Mesothelial cell of epicardium (in vitro differentiated cells): ENCODE data around the gene SRP14. TPM values are rescaled to one million over a fixed set of nuclear protein-coding genes. Genes with fewer than 3 reads are reported as not detected.
"Not testable (repeated sequence)": the region's sequence is repeated elsewhere in the genome, so short reads cannot be mapped to it uniquely, and the experiment has no call there.

Experiments
- DNase-seq, 2 experiments: peaks; one replicate each; pipeline ENCODE4 v3.0.0; 2021; ENCODE audit warnings: low spot score in 2 of 2; ENCODE audit not compliant: unreplicated experiment in 2 of 2
- H3K27ac Mint-ChIP-seq: 2 replicates; pipeline ENCODE4 v1.8.0; 2021; ENCODE audit warnings: mixed read lengths
- H3K27me3 Mint-ChIP-seq: 2 replicates; pipeline ENCODE4 v1.8.0; 2021; ENCODE audit warnings: low read depth, mixed read lengths
- H3K36me3 Mint-ChIP-seq: 2 replicates; pipeline ENCODE4 v1.8.0; 2021; ENCODE audit warnings: mixed read lengths
- H3K4me1 Mint-ChIP-seq: 2 replicates; pipeline ENCODE4 v1.8.0; 2021; ENCODE audit warnings: mixed read lengths
- H3K4me3 Mint-ChIP-seq: 2 replicates; pipeline ENCODE4 v1.8.0; 2021; ENCODE audit warnings: mild to moderate bottlenecking, moderate library complexity, mixed read lengths
- H3K9me3 Mint-ChIP-seq: 2 replicates; pipeline ENCODE4 v1.8.0; 2021; ENCODE audit warnings: mixed read lengths
- CTCF ChIP-seq: fragments of 200-600 bp; sonication (generic); IDR thresholded peaks from one replicate; pipeline ENCODE4 v1.5.0; 2021; ENCODE audit warnings: antibody characterized with exemption; ENCODE audit not compliant: unreplicated experiment
- total RNA-seq: library from RNA; stranded (reverse); gene quantifications from 3 replicates; pipeline ENCODE4 v1.2.1, GENCODE V29; 2021

The SRP14 gene
- total RNA-seq, 1 donor from 2014 or later, result 198 TPM

- Mint-ChIP-seq H3K4me1 (peaks cover 28% of the 10 kb centered on the region), H3K27me3 (no peaks in the 10 kb centered on the region), H3K9me3 (no peaks in the 10 kb centered on the region), H3K36me3 (peaks cover 20% of the 10 kb centered on the region), H3K4me3 (peak overlapping the region; percentile 99), H3K27ac (peak overlapping the region; percentile 100)
- TF ChIP-seq CTCF, result no peak
- no peak for DNase-seq
Measured at GRCh38 chr15:40037721-40038120, 1.3 kb downstream of the SRP14 start.

- DNase-seq, H3K4me3 Mint-ChIP-seq: not testable (repeated sequence)
- peaks cover 31% of the 10 kb centered on the region for H3K36me3 Mint-ChIP-seq
Measured at GRCh38 chr15:40035182-40035581, 3.8 kb downstream of the SRP14 start.

GRCh38 chr15:40034186-40034946 lies 4.6 kb downstream of the SRP14 start:
- Mint-ChIP-seq H3K36me3 (peaks cover 32% of the 10 kb centered on the region), H3K9me3 (no peaks in the 10 kb centered on the region), H3K4me1 (peaks cover 20% of the 10 kb centered on the region), H3K27me3 (no peaks in the 10 kb centered on the region), H3K4me3 (no peak overlapping the region), H3K27ac (no peak overlapping the region)
- no peak for TF ChIP-seq CTCF
- DNase-seq, result no peak

More at GRCh38 chr15:40035182-40035581, 3.8 kb downstream of the SRP14 start:
- H3K4me1 Mint-ChIP-seq, result peaks cover 25% of the 10 kb centered on the region
- H3K9me3 Mint-ChIP-seq, H3K27ac Mint-ChIP-seq, H3K27me3 Mint-ChIP-seq: not testable (repeated sequence)

- H3K27me3 Mint-ChIP-seq, result no peaks in the 10 kb centered on the region
- no peak overlapping the region for H3K27ac Mint-ChIP-seq
- H3K4me3 Mint-ChIP-seq, result no peak overlapping the region
- TF ChIP-seq CTCF, result no peak
- DNase-seq, result no peak
- H3K36me3 Mint-ChIP-seq, result peaks cover 34% of the 10 kb centered on the region
- H3K9me3 Mint-ChIP-seq, result no peaks in the 10 kb centered on the region
- H3K4me1 Mint-ChIP-seq, result peaks cover 5% of the 10 kb centered on the region
Measured at GRCh38 chr15:40032125-40032839, 6.7 kb downstream of the SRP14 start.

GRCh38 chr15:40031300-40031699 lies 7.7 kb downstream of the SRP14 start:
- Mint-ChIP-seq H3K4me3 (no peak overlapping the region), H3K4me1 (no peaks in the 10 kb centered on the region), H3K9me3 (no peaks in the 10 kb centered on the region), H3K27me3 (no peaks in the 10 kb centered on the region), H3K27ac (no peak overlapping the region), H3K36me3 (peaks cover 37% of the 10 kb centered on the region)
- no peak for TF ChIP-seq CTCF
- no peak for DNase-seq
